Stimulated activated naive CD8-positive, alpha-beta T cell treated with anti-CD3 and anti-CD28 coated beads, Interleukin-15, Interleukin-2, amounts not matched to agents 100 ng/mL and 50 ng/mL, for 24 hours (primary cell): Measurements from ENCODE around the gene QKI.

ENCODE experiments used
- H3K27ac Mint-ChIP-seq: one replicate; pipeline ENCODE4 v1.8.0; 2021; ENCODE audit warnings: mild to moderate bottlenecking, mixed read lengths
- H3K27me3 Mint-ChIP-seq: one replicate; pipeline ENCODE4 v1.8.0; 2021; ENCODE audit warnings: mixed read lengths
- H3K36me3 Mint-ChIP-seq: one replicate; pipeline ENCODE4 v1.8.0; 2021; ENCODE audit warnings: low read depth, mixed read lengths
- H3K4me1 Mint-ChIP-seq: one replicate; pipeline ENCODE4 v1.8.0; 2021; ENCODE audit warnings: low read depth, mixed read lengths
- H3K4me3 Mint-ChIP-seq: one replicate; pipeline ENCODE4 v1.8.0; 2021; ENCODE audit warnings: mild to moderate bottlenecking, mixed read lengths
- H3K9me3 Mint-ChIP-seq: one replicate; pipeline ENCODE4 v1.8.0; 2021; ENCODE audit warnings: mixed read lengths

QKI gene

GRCh38 chr6:163400509-163400908 is 14.0 kb upstream of the QKI start:
- peaks cover 25% of the 10 kb centered on the region for H3K27me3 Mint-ChIP-seq
- H3K36me3 Mint-ChIP-seq: no peaks in the 10 kb centered on the region
- no peak overlapping the region for H3K27ac Mint-ChIP-seq
- H3K9me3 Mint-ChIP-seq: no peaks in the 10 kb centered on the region
- peaks cover 1% of the 10 kb centered on the region for H3K4me1 Mint-ChIP-seq
- no peak overlapping the region for H3K4me3 Mint-ChIP-seq

- H3K4me1 Mint-ChIP-seq: peaks cover 9% of the 10 kb centered on the region
- H3K27me3 Mint-ChIP-seq: peaks cover 19% of the 10 kb centered on the region
- no peak overlapping the region for H3K27ac Mint-ChIP-seq
- no peaks in the 10 kb centered on the region for H3K36me3 Mint-ChIP-seq
- H3K4me3 Mint-ChIP-seq: no peak overlapping the region
- H3K9me3 Mint-ChIP-seq: no peaks in the 10 kb centered on the region
These were observed 13.3 kb upstream of the QKI start for GRCh38 chr6:163401039-163401885.

- Mint-ChIP-seq H3K9me3 (no peaks in the 10 kb centered on the region), H3K27me3 (peaks cover 7% of the 10 kb centered on the region), H3K4me1 (peaks cover 13% of the 10 kb centered on the region), H3K36me3 (no peaks in the 10 kb centered on the region), H3K27ac (no peak overlapping the region), H3K4me3 (no peak overlapping the region)
These were observed 11.9 kb upstream of the QKI start for GRCh38 chr6:163402616-163403015.

- Mint-ChIP-seq H3K4me3 (no peak overlapping the region), H3K36me3 (no peaks in the 10 kb centered on the region), H3K27ac (no peak overlapping the region), H3K27me3 (no peaks in the 10 kb centered on the region), H3K9me3 (no peaks in the 10 kb centered on the region), H3K4me1 (peaks cover 13% of the 10 kb centered on the region)
These were observed 9.7 kb upstream of the QKI start for GRCh38 chr6:163404825-163405265.

GRCh38 chr6:163405412-163406309 is 8.9 kb upstream of the QKI start:
- peaks cover 13% of the 10 kb centered on the region for H3K4me1 Mint-ChIP-seq
- H3K36me3 Mint-ChIP-seq: no peaks in the 10 kb centered on the region
- no peaks in the 10 kb centered on the region for H3K9me3 Mint-ChIP-seq
- no peaks in the 10 kb centered on the region for H3K27me3 Mint-ChIP-seq
- H3K4me3 Mint-ChIP-seq: peak overlapping the region; percentile 81
- peak overlapping the region; percentile 72 for H3K27ac Mint-ChIP-seq

GRCh38 chr6:163406366-163406765 is 8.2 kb upstream of the QKI start:
- Mint-ChIP-seq H3K4me3 (peak overlapping the region; percentile 81), H3K36me3 (peaks cover 3% of the 10 kb centered on the region), H3K9me3 (no peaks in the 10 kb centered on the region), H3K4me1 (peaks cover 13% of the 10 kb centered on the region), H3K27ac (no peak overlapping the region), H3K27me3 (no peaks in the 10 kb centered on the region)

- Mint-ChIP-seq H3K9me3 (no peaks in the 10 kb centered on the region), H3K36me3 (peaks cover 4% of the 10 kb centered on the region), H3K4me3 (no peak overlapping the region), H3K27me3 (no peaks in the 10 kb centered on the region), H3K27ac (no peak overlapping the region), H3K4me1 (peaks cover 13% of the 10 kb centered on the region)
These were observed 7.7 kb upstream of the QKI start for GRCh38 chr6:163406830-163407229.

GRCh38 chr6:163408352-163408991 is 6.0 kb upstream of the QKI start:
- peaks cover 25% of the 10 kb centered on the region for H3K4me1 Mint-ChIP-seq

GRCh38 chr6:163409712-163410111 is 4.8 kb upstream of the QKI start:
- Mint-ChIP-seq H3K27me3 (no peaks in the 10 kb centered on the region), H3K36me3 (peaks cover 4% of the 10 kb centered on the region), H3K9me3 (no peaks in the 10 kb centered on the region), H3K4me1 (peaks cover 25% of the 10 kb centered on the region), H3K27ac (no peak overlapping the region), H3K4me3 (no peak overlapping the region)

More at GRCh38 chr6:163408352-163408991, 6.0 kb upstream of the QKI start:
- Mint-ChIP-seq H3K36me3 (peaks cover 4% of the 10 kb centered on the region), H3K27me3 (no peaks in the 10 kb centered on the region), H3K4me3 (no peak overlapping the region), H3K27ac (no peak overlapping the region), H3K9me3 (no peaks in the 10 kb centered on the region)

GRCh38 chr6:163412341-163412740 is 2.2 kb upstream of the QKI start:
- H3K27ac Mint-ChIP-seq: no peak overlapping the region

GRCh38 chr6:163412801-163413344 is 1.6 kb upstream of the QKI start:
- peaks cover 27% of the 10 kb centered on the region for H3K4me1 Mint-ChIP-seq
- H3K27me3 Mint-ChIP-seq: no peaks in the 10 kb centered on the region
- peaks cover 4% of the 10 kb centered on the region for H3K36me3 Mint-ChIP-seq
- peak overlapping the region; percentile 80 for H3K27ac Mint-ChIP-seq
- peak overlapping the region; percentile 88 for H3K4me3 Mint-ChIP-seq
- no peaks in the 10 kb centered on the region for H3K9me3 Mint-ChIP-seq

More at GRCh38 chr6:163412341-163412740, 2.2 kb upstream of the QKI start:
- Mint-ChIP-seq H3K4me3 (peak overlapping the region; percentile 88), H3K36me3 (peaks cover 4% of the 10 kb centered on the region), H3K9me3 (no peaks in the 10 kb centered on the region), H3K27me3 (no peaks in the 10 kb centered on the region), H3K4me1 (peaks cover 22% of the 10 kb centered on the region)

- H3K9me3 Mint-ChIP-seq: no peaks in the 10 kb centered on the region
- H3K36me3 Mint-ChIP-seq: peaks cover 5% of the 10 kb centered on the region
- no peaks in the 10 kb centered on the region for H3K27me3 Mint-ChIP-seq
- H3K27ac Mint-ChIP-seq: peak overlapping the region; percentile 80
- H3K4me3 Mint-ChIP-seq: peak overlapping the region; percentile 88
- peaks cover 32% of the 10 kb centered on the region for H3K4me1 Mint-ChIP-seq
These were observed 987 bp upstream of the QKI start for GRCh38 chr6:163413345-163414116.

- H3K4me3 Mint-ChIP-seq: peak overlapping the region; percentile 81
- H3K4me1 Mint-ChIP-seq: peaks cover 47% of the 10 kb centered on the region
- H3K27me3 Mint-ChIP-seq: no peaks in the 10 kb centered on the region
- no peaks in the 10 kb centered on the region for H3K9me3 Mint-ChIP-seq
- H3K27ac Mint-ChIP-seq: peak overlapping the region; percentile 67
- peaks cover 11% of the 10 kb centered on the region for H3K36me3 Mint-ChIP-seq
These were observed 565 bp downstream of the QKI start for GRCh38 chr6:163414946-163415619.
